WTC11 (cell line): ENCODE results near the gene TRMT11.

Experiments
- ATF3 ChIP-seq: sonication (generic); formaldehyde crosslinking; conservative IDR thresholded peaks from 2 replicates; pipeline ENCODE4 v1.8.1; 2022; ENCODE audit warnings: mild to moderate bottlenecking, missing genetic modification reagents
- CTCF ChIP-seq: fragments of 200-600 bp; IDR thresholded peaks from 2 replicates; pipeline ENCODE4 v1.8.0; 2022; ENCODE audit warnings: antibody characterized with exemption
- E2F4 ChIP-seq: sonication (generic); formaldehyde crosslinking; IDR thresholded peaks from 2 replicates; pipeline ENCODE4 v1.8.1; 2022; ENCODE audit warnings: low read depth, mild to moderate bottlenecking, moderate library complexity, missing genetic modification reagents, borderline replicate concordance
- NR2C2 ChIP-seq: sonication (generic); formaldehyde crosslinking; IDR thresholded peaks from 2 replicates; pipeline ENCODE4 v1.8.0; 2022; ENCODE audit warnings: mild to moderate bottlenecking, missing genetic modification reagents
- ZNF416 ChIP-seq: fragments of 250-450 bp; sonication (Bioruptor Pico); IDR thresholded peaks from 2 replicates; pipeline ENCODE4 v1.9.0; 2021; ENCODE audit warnings: mild to moderate bottlenecking, inconsistent platforms

- TF ChIP-seq ZNF416 (CRISPR knock-in tag) (no peak), NR2C2 (CRISPR knock-in tag) (no peak), ATF3 (CRISPR knock-in tag) (no peak), CTCF (no peak), E2F4 (no peak)
These were observed 29.5 kb downstream of the TRMT11 start for GRCh38 chr6:126015863-126016262.
